ENCODE data around the gene LSMEM2.
A peak's percentile ranks its signal among the peaks of the same experiment; 100 is the strongest.
"Not testable (repeated sequence)": the region's sequence is repeated elsewhere in the genome, so short reads cannot be mapped to it uniquely, and the experiment has no call there.

The LSMEM2 gene

DNA sequence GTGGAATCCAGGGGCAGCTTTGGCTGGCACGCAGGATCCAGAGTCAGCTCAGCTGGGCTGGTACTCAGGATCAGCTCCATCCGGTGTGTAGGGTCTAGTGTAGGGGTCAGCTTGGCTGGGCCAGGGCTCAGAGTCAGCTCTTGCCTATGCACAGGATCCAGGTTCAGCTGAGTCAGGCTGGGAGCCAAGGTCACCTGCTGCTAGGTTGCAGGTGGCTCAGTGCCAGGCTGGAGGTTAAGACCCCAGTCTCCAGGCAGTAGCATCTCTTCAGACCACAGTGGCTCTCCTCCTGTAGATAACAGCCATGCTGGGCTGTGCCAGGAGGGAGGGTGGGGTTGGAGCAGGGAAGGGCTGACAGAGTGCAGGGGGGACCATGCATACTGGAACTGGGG lies 18.5 kb downstream of the LSMEM2 start:
- H3K36me3 Mint-ChIP-seq = peaks cover 5% of the 10 kb centered on the region
- H3K4me1 Mint-ChIP-seq = peaks cover 52% of the 10 kb centered on the region
- H3K27ac Mint-ChIP-seq = no peak overlapping the region
- peak overlapping the region; percentile 98 for H3K4me3 Mint-ChIP-seq
- H3K9me3 Mint-ChIP-seq = no peaks in the 10 kb centered on the region
- H3K27me3 Mint-ChIP-seq = no peaks in the 10 kb centered on the region
- CTCF ChIA-PET = interaction anchor here (1.4 to 3.8 kb wide), 2 partner anchors 27 to 40 kb away, joined by 4 to 20 read pairs; no protein-coding TSS in a partner anchor
- no peak for DNase-seq

DNA sequence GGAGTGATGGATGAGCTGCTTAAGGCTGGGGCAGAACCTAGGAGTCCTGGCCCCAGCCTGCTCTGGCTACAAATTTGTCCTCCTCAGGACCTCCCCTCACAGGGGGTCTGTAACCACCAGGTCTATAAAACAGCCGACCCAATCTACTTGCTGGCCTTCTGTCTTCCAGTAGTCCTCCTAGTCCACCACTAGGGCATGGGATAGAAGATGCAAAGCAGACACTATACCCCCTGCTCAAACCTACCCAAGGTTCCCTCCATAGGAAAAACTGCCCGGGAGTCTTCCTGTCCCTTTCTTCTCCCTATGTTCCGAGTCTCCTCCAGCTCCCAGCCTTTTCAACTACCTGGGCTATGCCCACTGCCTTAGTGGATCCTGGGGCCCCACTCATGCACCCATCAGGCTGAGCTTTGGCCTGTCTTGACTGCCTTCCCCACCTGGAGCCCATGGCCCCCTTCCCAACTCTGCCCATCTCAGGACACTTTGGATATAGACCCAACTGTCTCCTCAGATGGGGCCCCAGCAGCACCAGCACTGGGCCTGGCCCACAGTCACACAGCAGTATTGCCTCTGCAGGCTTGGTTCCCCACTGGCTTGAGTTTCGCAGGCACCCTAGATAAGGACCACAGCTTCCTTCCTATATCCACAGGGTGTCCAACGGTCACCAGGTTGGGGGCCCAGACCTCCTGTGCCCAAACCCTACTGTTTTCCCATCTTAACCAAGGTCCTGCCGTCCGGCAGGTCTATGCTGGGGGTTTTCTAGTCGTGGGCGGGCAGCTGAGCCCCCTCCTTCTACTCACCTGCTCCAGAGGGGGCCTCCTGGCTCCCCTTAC lies 19.2 kb downstream of the LSMEM2 start:
- no peaks in the 10 kb centered on the region for H3K27me3 Mint-ChIP-seq
- H3K27ac Mint-ChIP-seq = peak overlapping the region; percentile 99
- CTCF ChIA-PET = interaction anchor here (1.4 to 3.8 kb wide), 2 partner anchors 26 to 39 kb away, joined by 4 to 20 read pairs; no protein-coding TSS in a partner anchor
- DNase-seq = no peak
- peaks cover 45% of the 10 kb centered on the region for H3K4me1 Mint-ChIP-seq
- H3K4me3 Mint-ChIP-seq = peak overlapping the region; percentile 98
- peaks cover 5% of the 10 kb centered on the region for H3K36me3 Mint-ChIP-seq
- no peaks in the 10 kb centered on the region for H3K9me3 Mint-ChIP-seq

DNA sequence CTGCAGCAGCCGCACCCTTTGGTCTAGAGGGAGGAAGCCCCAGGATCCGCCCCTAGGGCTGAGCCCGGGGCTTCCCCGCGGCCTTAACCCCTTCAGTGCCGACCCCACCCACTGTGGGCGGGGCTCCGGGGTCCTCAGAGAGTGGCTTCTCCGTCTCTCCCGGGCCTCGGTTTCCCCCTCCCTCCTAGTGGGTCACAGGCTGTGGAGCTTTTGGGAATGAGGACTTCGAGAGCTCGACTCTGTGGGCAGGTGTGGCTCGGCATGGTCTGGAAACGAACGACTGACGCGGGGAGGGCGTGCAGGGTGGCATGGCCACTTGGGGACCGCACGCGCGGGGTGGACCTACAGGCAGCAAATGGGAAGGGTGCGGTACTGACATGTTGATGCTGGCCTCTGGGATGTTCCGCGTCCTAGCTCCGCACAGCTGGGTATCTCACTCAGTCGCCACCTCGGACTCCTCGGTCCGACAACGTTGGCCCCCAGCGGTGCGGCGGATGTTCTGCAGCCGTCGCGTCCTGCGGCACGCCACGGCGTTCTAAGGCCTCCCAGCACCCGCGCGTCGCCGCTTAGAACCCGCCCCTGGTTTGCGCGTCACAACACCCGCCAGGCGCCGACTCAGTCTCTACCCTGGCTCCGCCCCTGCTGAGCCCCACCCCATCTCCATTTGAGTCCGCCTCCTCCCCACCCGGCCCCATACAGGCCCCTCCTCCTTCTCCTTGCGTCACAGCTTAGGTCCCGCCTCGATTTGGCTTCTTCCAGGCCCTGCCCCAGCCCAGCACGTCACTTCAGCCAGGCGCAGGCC lies 20.1 kb downstream of the LSMEM2 start, which contains the start of the genes HYAL3 and NAA80:
Gene HYAL3 (minus strand): TSS at position 570 of the 802 bp plus-strand sequence. CDS start 3,803 bp downstream, outside the sequence.
Gene NAA80 (minus strand): TSS at position 570 of the 802 bp plus-strand sequence. CDS start 1,942 bp downstream, outside the sequence.
- CTCF ChIA-PET = interaction anchor here (1.2 to 3.8 kb wide), 5 partner anchors 15 to 25 kb away, joined by 3 to 20 read pairs (median 7); partner anchors contain the start of gene HYAL2
- peaks cover 40% of the 10 kb centered on the region for H3K4me1 Mint-ChIP-seq
- no peaks in the 10 kb centered on the region for H3K27me3 Mint-ChIP-seq
- DNase-seq = peak; percentile 100
- peaks cover 5% of the 10 kb centered on the region for H3K36me3 Mint-ChIP-seq
- no peaks in the 10 kb centered on the region for H3K9me3 Mint-ChIP-seq
- peak within 1 kb of the TSS; percentile 98 for H3K4me3 Mint-ChIP-seq
- H3K27ac Mint-ChIP-seq = peak within 1 kb of the TSS; percentile 99

DNA sequence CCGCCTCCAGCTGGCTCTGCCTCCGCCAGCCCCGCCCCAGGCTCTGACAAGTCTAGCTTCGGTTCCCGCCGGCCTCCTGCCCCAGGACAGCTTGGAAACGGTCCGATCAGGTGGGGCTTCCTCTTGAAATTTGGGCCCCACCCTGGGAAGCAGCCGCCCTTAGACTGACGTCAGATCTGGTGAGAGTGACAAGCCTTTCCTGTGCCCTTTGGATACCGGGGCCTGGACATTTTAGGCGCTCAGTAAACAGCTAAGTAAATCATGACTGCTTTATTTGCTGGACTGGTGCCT lies 20.7 kb downstream of the LSMEM2 start:
- H3K4me3 Mint-ChIP-seq = peak overlapping the region; percentile 98
- H3K4me1 Mint-ChIP-seq = peaks cover 41% of the 10 kb centered on the region
- no peak for DNase-seq
- no peaks in the 10 kb centered on the region for H3K9me3 Mint-ChIP-seq
- H3K27ac Mint-ChIP-seq = peak overlapping the region; percentile 99
- CTCF ChIA-PET = interaction anchor here (1.2 to 3.8 kb wide), 5 partner anchors 15 to 25 kb away, joined by 3 to 20 read pairs (median 7); partner anchors contain the start of gene HYAL2
- H3K36me3 Mint-ChIP-seq = peaks cover 5% of the 10 kb centered on the region
- H3K27me3 Mint-ChIP-seq = no peaks in the 10 kb centered on the region

DNA sequence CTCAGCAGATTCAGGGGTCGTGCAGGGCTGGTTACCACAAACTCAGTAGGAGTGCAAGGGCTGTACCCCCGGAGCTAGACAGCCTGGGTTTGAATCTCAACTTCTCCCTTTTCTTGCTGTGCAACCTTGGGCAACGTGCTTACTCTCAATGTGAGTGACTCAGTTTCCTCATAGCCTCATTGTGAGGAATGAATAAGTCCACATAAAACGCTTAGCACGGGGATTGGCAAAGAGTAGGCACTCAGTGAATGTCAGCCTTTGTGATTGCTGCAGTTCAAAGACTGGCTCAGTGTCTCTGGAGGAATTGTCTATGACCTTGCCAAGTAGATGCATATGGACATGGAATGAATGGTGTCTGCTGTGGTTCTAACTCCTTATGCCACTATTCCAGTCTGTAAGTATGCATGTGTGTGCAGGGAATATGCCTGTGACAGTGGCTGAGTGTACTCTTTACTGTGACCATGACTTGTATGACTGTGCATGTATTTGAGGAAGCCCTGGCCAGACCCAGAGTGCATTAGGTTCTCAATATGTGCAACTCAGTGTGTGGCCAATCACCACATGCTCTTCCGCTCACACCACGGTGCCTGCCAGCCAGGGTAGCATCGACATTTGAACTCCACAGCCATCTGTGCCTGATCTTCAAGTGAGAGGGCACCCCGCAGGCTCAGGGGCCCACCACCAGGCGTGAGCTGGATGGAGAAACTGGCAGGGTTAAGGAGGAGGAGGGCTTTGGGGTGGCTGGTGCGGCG lies 21.2 kb downstream of the LSMEM2 start:
- Mint-ChIP-seq H3K4me1 (peaks cover 41% of the 10 kb centered on the region), H3K27me3 (no peaks in the 10 kb centered on the region), H3K4me3 (peak overlapping the region; percentile 98), H3K36me3 (peaks cover 5% of the 10 kb centered on the region), H3K9me3 (no peaks in the 10 kb centered on the region), H3K27ac (peak overlapping the region; percentile 99)
- no peak for DNase-seq
- CTCF ChIA-PET = interaction anchor here (1.2 to 3.8 kb wide), 5 partner anchors 15 to 24 kb away, joined by 3 to 20 read pairs (median 7); partner anchors contain the start of gene HYAL2

DNA sequence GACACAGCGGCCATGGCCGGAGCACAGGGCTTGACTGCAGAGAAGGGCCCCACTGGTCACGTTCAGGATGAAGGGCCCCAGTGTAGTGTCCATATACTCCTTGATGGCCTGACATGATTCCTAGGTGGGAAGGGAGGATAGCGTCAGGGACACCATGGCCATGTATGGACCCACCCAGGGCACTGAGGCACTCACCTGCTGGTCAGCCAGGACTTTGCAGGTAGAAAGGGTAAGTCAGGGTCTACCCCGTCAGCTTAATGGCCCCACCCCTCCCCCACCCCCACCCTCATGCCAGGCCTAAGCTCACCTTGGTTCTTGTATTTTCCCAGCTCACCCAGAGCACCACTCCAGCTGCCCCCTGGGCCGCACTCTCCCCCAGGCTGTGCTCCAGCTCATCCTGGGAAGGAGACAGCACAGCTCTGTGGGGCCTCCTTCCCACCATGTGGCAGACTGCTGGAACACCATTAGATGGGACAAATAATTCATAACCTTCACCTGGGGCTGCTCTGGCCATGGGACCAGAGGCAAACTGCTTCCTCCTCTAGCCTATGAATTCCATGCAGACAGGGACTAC lies 21.9 kb downstream of the LSMEM2 start:
- no peak for DNase-seq
- peaks cover 41% of the 10 kb centered on the region for H3K4me1 Mint-ChIP-seq
- CTCF ChIA-PET = interaction anchor here (0.7 to 3.8 kb wide), 2 partner anchors 23 to 24 kb away, joined by 5 to 20 read pairs; no protein-coding TSS in a partner anchor
- peak overlapping the region; percentile 98 for H3K4me3 Mint-ChIP-seq
- H3K9me3 Mint-ChIP-seq = no peaks in the 10 kb centered on the region
- H3K27me3 Mint-ChIP-seq = no peaks in the 10 kb centered on the region
- peak overlapping the region; percentile 99 for H3K27ac Mint-ChIP-seq
- peaks cover 5% of the 10 kb centered on the region for H3K36me3 Mint-ChIP-seq

DNA sequence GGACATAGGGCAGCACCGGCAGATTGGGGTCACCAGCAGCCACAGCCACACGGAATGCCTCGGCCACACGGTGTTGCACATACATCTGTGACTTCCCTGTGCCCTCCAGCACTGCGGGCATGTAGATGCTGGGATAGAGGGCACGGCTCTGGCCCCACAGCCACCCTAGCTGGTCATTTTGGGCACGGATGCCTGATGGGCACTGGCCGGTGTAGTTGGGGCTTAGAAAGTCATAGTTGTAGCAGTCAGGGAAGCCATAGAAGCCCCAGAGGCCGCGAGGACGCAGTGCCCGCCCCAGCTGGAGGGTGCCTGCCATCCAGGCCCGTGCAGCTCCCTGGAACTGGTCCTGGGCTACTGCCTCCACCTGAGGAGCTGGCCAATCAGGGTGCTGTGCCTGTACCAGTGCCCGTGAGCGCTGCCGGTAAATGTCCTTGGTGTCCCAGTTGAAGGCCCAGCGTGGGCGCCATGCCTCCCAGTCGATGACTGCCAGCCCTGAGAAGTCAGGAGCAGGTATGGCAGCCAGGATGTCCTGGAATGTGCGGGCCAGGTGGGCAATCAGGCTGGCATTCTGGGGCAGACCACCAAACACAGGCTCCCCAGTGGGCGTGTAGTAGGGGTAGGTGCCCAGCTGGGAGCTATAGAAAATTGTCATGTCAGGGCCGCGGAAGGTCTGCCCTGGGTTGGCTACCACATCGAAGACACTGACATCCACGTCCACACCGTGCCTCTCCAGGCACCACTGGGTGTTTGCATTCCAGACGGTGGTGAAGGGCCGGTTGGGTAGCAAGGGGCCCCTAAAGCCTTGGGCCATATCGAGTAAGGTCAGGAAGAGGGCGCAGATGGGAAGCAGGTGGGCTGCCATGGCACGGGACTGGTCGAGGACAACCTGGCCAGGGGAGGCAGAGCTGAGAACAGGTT lies 23.5 kb downstream of the LSMEM2 start:
- CTCF ChIA-PET = interaction anchor here (1.5 to 2.1 kb wide), 2 partner anchors 22 to 25 kb away, joined by 3 to 8 read pairs; no protein-coding TSS in a partner anchor
- H3K27ac Mint-ChIP-seq = peak overlapping the region; percentile 42
- H3K9me3 Mint-ChIP-seq = no peaks in the 10 kb centered on the region
- DNase-seq = no peak
- no peaks in the 10 kb centered on the region for H3K27me3 Mint-ChIP-seq
- H3K36me3 Mint-ChIP-seq = peaks cover 2% of the 10 kb centered on the region
- peaks cover 32% of the 10 kb centered on the region for H3K4me1 Mint-ChIP-seq
- no peak overlapping the region for H3K4me3 Mint-ChIP-seq

DNA sequence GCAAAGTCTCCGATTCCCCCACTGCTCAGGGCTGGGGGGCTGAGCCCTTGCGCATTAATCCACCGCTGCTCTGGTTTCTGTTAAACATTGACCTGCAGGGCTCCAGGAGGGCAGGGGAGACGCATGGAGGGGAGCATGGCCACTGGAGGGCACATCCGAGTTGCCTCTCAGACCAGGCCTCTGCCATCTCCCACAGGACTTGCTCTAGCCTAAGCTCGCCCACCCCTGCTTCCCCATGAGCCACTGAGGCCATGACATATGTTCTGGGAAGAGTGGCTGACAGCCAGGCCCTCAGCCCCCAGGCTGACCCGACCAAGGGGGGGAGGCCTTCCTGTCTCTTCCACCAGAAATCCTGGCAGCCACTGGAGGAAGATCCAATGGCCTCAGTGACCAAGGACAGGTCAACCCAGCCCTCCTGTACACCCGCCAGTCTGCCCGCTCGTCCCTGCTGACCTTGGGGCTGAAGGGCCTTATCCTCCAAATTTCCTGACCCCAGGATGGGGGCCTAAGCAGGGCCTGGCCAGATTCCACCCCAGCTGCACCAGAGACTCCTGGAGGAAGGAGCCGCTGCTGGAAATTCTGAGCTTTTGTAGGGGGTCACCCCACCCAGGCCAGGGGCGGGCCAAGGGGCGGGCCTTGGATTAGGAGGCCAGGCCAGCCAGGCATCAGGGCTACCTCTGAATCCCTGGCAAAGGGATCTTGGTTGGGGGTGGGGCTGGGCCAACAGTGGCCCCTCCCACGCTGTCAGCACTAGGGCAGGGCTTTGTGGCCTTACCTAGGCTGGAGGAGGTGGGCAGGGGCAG lies 24.3 kb downstream of the LSMEM2 start, which contains the start of gene HYAL1:
Gene HYAL1 (minus strand): TSS at position 562 of the 803 bp plus-strand sequence. CDS start 618 bp downstream, outside the sequence.
- H3K27me3 Mint-ChIP-seq = no peaks in the 10 kb centered on the region
- H3K9me3 Mint-ChIP-seq = no peaks in the 10 kb centered on the region
- CTCF ChIA-PET = interaction anchor here (1.5 to 2.1 kb wide), 2 partner anchors 21 to 24 kb away, joined by 3 to 8 read pairs; no protein-coding TSS in a partner anchor
- no peak for DNase-seq
- H3K36me3 Mint-ChIP-seq = peaks cover 2% of the 10 kb centered on the region
- H3K27ac Mint-ChIP-seq = no peak within 1 kb of the TSS
- H3K4me1 Mint-ChIP-seq = peaks cover 24% of the 10 kb centered on the region
- no peak within 1 kb of the TSS for H3K4me3 Mint-ChIP-seq

DNA sequence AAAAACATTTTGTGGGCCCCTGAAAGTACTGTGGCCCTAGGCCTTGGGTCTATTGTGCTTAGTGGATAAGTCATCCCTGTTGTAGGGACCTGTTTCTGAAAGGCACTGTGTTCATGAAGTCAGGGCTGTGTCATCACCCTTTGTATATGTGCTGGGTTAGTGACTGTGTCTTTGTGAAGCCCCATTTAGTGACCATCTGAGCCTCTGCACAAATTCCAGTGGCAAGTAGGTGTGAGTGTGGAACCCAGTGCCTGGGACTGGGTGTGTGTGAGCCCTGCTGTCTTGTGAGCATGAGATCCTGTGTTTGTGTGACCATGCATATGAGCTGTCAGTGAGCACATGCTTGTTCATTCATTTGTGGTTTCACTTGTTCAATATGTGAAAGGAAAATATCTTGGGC lies 25.7 kb downstream of the LSMEM2 start:
- Mint-ChIP-seq H3K4me3 (no peak overlapping the region), H3K36me3 (peaks cover 1% of the 10 kb centered on the region), H3K4me1 (peaks cover 18% of the 10 kb centered on the region), H3K27me3 (no peaks in the 10 kb centered on the region), H3K27ac (no peak overlapping the region), H3K9me3 (no peaks in the 10 kb centered on the region)
- no peak for DNase-seq
- CTCF ChIA-PET = interaction anchor here (2.1 to 3.8 kb wide), 2 partner anchors 10 to 20 kb away, joined by 5 to 13 read pairs; no protein-coding TSS in a partner anchor

DNA sequence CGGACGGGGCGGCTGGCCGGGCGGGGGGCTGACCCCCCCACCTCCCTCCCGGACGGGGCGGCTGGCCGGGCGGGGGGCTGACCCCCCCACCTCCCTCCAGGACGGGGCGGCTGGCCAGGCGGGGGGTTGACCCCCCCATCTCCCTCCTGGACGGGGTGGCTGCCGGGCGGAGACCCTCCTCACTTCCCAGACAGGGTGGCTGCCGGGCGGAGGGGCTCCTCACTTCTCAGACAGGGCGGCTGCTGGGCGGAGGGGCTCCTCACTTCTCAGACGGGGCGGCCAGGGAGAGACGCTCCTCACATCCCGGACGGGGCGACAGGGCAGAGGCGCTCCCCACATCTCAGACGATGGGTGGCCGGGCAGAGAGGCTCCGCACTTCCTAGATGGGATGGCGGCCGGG lies 33.2 kb downstream of the LSMEM2 start:
- not testable (repeated sequence) for H3K27ac Mint-ChIP-seq, H3K36me3 Mint-ChIP-seq

DNA sequence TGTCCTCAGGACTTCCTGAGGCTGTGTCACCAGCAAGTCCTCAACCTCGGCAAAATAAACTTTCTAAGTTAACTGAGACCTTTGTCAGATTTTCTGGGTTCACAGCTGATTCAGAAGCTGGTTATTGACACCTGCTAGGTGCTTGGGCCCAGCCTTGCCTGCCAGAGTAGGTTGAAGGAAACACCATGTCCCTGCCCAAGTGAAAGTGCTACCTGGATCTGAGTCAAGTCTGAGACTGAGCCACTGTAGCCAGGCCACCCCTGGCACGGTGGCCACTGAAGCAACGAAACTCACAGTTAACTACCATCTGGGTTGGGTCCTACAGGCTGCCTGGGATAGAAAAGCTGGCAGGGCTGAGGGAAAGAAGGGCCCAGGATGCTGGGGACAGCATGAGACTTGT lies 35.5 kb downstream of the LSMEM2 start:
- no peaks in the 10 kb centered on the region for H3K9me3 Mint-ChIP-seq
- no peaks in the 10 kb centered on the region for H3K27me3 Mint-ChIP-seq
- peaks cover 32% of the 10 kb centered on the region for H3K4me1 Mint-ChIP-seq
- DNase-seq = no peak
- CTCF ChIA-PET = interaction anchor here (0.6 to 3.5 kb wide), 3 partner anchors 9 to 33 kb away, joined by 3 to 15 read pairs (median 5); partner anchors contain the start of gene HYAL2
- no peak overlapping the region for H3K4me3 Mint-ChIP-seq
- H3K27ac Mint-ChIP-seq = no peak overlapping the region
- H3K36me3 Mint-ChIP-seq = peaks cover 10% of the 10 kb centered on the region

More for the DNA sequence above, 33.2 kb downstream of the LSMEM2 start:
- DNase-seq, H3K4me3 Mint-ChIP-seq, H3K9me3 Mint-ChIP-seq, H3K27me3 Mint-ChIP-seq, CTCF ChIA-PET: not testable (repeated sequence)
- peaks cover 14% of the 10 kb centered on the region for H3K4me1 Mint-ChIP-seq

Data from activated naive CD4-positive, alpha-beta T cell treated with anti-CD3 and anti-CD28 coated beads, Interleukin-2, amount 10 ng/mL, durations not matched to agents 7 days and 5 days (primary cell).